Frontal cortex (tissue), 4 donors: ENCODE results near the gene HSPB1. TPM values are rescaled to one million over a fixed set of nuclear protein-coding genes. Genes with fewer than 3 reads are reported as not detected.
"Not testable (repeated sequence)": the region's sequence is repeated elsewhere in the genome, so short reads cannot be mapped to it uniquely, and the experiment has no call there.

Experiments used
- DNase-seq, 2 donors: peaks; one replicate each; pipeline ENCODE4 v3.0.0; 2012; ENCODE audit warnings: low spot score in 2 of 2
- FAIRE-seq: peaks from 2 replicates; lab custom pipeline; 2012; peaks lifted over from hg19 to GRCh38; lab: Jason Lieb, UNC
- total RNA-seq: library from RNA; depleted of rRNA; stranded (reverse); fragments of >200 nt; gene quantifications from one replicate; pipeline ENCODE4 v1.2.3, GENCODE V29; 2014
- donor health status: control.
- donor health status: control.
- donor health status: control.

The HSPB1 gene
- total RNA-seq, 1 donor from 2014 or later, result 2.4 TPM

- DNase-seq (no peak), FAIRE-seq (no peak)
Observed at GRCh38 chr7:76329479-76329878, 27.0 kb downstream of the HSPB1 start.

GRCh38 chr7:76330261-76330660 is 27.8 kb downstream of the HSPB1 start:
- FAIRE-seq (no peak), DNase-seq (no peak)

GRCh38 chr7:76330673-76331072 is 28.2 kb downstream of the HSPB1 start:
- DNase-seq, result no peak
- FAIRE-seq, result no peak

GRCh38 chr7:76332078-76332477 is 29.6 kb downstream of the HSPB1 start:
- FAIRE-seq (no peak), DNase-seq (no peak)

GRCh38 chr7:76333511-76334101 is 31.1 kb downstream of the HSPB1 start:
- DNase-seq, result no peak
- no peak for FAIRE-seq

GRCh38 chr7:76334320-76334967 is 32.0 kb downstream of the HSPB1 start:
- no peak for FAIRE-seq
- no peak for DNase-seq

- not testable (repeated sequence) for DNase-seq, FAIRE-seq
Observed at GRCh38 chr7:76335417-76335816, 32.9 kb downstream of the HSPB1 start.

GRCh38 chr7:76336094-76336493 is 33.6 kb downstream of the HSPB1 start:
- FAIRE-seq, result no peak
- no peak for DNase-seq

- FAIRE-seq, result no peak
- DNase-seq, result no peak
Observed at GRCh38 chr7:76337147-76337546, 34.7 kb downstream of the HSPB1 start.

- FAIRE-seq (no peak), DNase-seq (no peak)
Observed at GRCh38 chr7:76338298-76339084, 36.0 kb downstream of the HSPB1 start.

- FAIRE-seq, result no peak
Observed at GRCh38 chr7:76340617-76341131, 38.2 kb downstream of the HSPB1 start.

GRCh38 chr7:76342222-76342621 is 39.7 kb downstream of the HSPB1 start:
- FAIRE-seq (no peak), DNase-seq (no peak)

More at GRCh38 chr7:76340617-76341131, 38.2 kb downstream of the HSPB1 start:
- no peak for DNase-seq

- FAIRE-seq, result no peak
- no peak for DNase-seq
Observed at GRCh38 chr7:76343294-76343930, 40.9 kb downstream of the HSPB1 start.

GRCh38 chr7:76343931-76344321 is 41.5 kb downstream of the HSPB1 start:
- FAIRE-seq, result no peak
- no peak for DNase-seq

GRCh38 chr7:76346097-76346496 is 43.6 kb downstream of the HSPB1 start:
- FAIRE-seq, result no peak
- DNase-seq, result no peak

- DNase-seq (no peak), FAIRE-seq (no peak)
Observed at GRCh38 chr7:76346778-76347177, 44.3 kb downstream of the HSPB1 start.

- no peak for FAIRE-seq
- no peak for DNase-seq
Observed at GRCh38 chr7:76347710-76348109, 45.2 kb downstream of the HSPB1 start.

GRCh38 chr7:76349313-76349885 is 46.9 kb downstream of the HSPB1 start:
- DNase-seq (no peak), FAIRE-seq (no peak)

- no peak for FAIRE-seq
- DNase-seq, result no peak
Observed at GRCh38 chr7:76351372-76351771, 48.9 kb downstream of the HSPB1 start.

GRCh38 chr7:76352193-76352592 is 49.7 kb downstream of the HSPB1 start:
- FAIRE-seq (no peak), DNase-seq (no peak)
